GM18868 (cell line): ENCODE results near the gene CLNS1A.
"Not testable (repeated sequence)": the region's sequence is repeated elsewhere in the genome, so short reads cannot be mapped to it uniquely, and the experiment has no call there.

Source experiments
- ATAC-seq: cut with Tn5 transposase; IDR thresholded peaks from one replicate; pipeline ENCODE4 v1.9.1; 2021; ENCODE audit warnings: mild to moderate bottlenecking, moderate library complexity; ENCODE audit not compliant: unreplicated experiment

The CLNS1A gene

GRCh38 chr11:77637345-77638165 is at the start of gene CLNS1A:
Gene CLNS1A, minus strand, starts transcription at chr11:77637794. Its CDS starts 80 bp downstream, at chr11:77637714.
- ATAC-seq, result peak; percentile 98

- no peak for ATAC-seq
Measured at GRCh38 chr11:77687088-77687487, 49.5 kb upstream of the CLNS1A start.

DNA sequence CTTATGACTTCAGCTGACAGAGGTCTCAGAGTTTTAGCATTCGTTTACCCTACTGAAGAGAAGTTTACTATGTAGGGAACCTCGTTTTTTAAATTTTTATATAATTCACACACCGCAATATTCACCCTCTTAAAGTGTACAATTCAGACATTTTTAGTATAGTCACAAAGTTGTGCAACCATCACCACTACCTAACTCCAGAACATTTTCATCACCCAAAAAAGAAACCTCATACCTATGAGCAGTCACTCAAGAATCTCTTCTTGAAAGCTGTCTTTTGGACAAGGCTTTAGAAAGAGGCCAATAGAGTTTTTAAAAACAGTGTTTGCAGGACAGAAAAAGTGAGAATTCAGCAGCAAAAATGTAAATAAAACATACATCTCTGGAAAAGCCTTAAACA is 39.5 kb upstream of the CLNS1A start:
- no peak for ATAC-seq

- no peak for ATAC-seq
Measured at GRCh38 chr11:77672264-77672663, 34.7 kb upstream of the CLNS1A start.

GRCh38 chr11:77669848-77670511 is 32.4 kb upstream of the CLNS1A start:
- no peak for ATAC-seq

DNA sequence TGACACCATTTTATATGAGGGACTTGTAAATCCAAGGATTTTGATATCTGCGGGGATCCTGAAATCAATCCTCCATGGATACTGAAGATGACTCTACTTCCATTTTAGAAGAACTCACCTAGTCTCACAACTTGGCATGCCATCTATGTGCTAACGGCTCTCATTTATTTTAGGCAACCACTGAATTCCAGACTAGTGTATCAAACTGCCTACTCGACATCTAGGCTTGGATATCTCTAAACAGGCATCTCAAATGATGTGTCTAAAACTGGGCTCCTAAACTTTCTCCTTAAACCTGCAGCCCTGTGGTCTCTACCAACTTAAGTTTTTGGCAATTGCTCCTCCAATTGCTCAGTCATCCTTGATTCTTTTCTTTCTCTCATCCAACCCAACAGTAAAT is 31.2 kb upstream of the CLNS1A start:
- no peak for ATAC-seq

DNA sequence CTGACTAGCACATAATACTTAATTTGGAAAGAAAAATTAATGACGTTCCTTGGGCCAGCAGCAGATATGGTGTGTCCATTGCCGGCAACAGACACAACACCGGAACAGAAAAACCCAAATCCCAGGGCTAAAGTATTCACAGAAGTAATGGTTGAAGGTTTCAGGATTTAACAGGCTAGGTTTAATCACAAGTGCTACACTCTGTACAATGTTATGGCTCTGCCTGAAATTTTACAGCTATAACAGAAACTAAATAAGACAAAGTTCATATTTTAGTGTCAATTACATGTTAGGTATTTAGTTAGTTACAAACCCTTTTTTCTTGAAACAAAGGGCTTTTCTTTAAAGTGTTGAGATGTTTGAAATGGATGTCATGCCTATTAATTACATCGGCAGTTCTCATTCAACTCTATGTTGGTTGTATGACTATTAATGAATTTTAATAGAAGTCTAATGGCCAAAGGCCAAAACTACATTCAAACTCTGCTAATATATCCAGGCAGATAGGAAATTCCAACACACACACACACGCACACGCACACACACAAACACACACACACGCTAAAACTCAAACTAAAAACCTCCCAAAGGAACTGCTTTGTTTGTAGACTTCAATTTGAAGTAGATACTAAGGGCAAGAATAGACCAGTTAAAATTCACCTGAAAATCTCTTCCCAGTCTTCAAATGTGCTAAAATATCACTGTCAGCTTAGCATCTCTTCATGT is 27.8 kb upstream of the CLNS1A start:
- no peak for ATAC-seq

DNA sequence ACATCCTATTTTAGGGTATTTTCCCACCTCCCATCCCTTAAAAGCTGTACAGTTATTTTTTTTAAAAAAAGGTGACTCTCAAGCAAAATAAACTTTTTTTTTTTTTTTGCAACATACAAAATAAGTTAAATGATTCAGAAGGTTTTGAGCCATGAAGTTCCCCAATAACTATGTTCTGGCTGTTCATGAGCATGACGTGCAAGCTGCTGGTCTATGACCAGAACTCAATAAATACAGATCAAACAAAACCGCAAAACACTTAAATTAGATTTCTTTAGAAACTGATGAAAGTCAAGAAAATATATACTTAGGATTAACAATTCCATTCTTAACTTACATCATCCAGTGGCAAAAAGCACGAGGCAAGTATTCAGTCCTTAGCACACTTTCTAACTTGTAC is 24.1 kb upstream of the CLNS1A start:
- ATAC-seq, result no peak

DNA sequence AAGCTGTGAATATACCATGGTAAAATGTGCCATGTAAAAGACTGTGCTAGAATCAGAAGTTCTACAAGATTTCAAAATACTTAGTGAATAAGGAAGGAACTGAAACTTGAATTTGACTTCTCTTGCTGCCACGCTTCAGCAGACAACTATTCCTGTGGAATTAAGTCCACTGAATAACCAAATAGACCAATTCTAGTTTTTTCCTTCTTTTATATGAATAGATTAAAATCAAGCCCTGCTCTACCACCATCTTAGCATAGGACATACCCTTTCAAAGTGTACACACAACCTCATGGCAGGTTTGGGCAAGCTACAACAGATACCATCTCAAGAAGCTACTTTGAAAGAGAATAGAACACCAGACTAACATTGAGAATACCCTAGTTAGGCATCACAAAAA is 23.4 kb upstream of the CLNS1A start:
- ATAC-seq, result no peak

- ATAC-seq, result no peak
Measured at GRCh38 chr11:77658213-77659013, 20.8 kb upstream of the CLNS1A start.

GRCh38 chr11:77656362-77656761 is 18.8 kb upstream of the CLNS1A start:
- no peak for ATAC-seq

DNA sequence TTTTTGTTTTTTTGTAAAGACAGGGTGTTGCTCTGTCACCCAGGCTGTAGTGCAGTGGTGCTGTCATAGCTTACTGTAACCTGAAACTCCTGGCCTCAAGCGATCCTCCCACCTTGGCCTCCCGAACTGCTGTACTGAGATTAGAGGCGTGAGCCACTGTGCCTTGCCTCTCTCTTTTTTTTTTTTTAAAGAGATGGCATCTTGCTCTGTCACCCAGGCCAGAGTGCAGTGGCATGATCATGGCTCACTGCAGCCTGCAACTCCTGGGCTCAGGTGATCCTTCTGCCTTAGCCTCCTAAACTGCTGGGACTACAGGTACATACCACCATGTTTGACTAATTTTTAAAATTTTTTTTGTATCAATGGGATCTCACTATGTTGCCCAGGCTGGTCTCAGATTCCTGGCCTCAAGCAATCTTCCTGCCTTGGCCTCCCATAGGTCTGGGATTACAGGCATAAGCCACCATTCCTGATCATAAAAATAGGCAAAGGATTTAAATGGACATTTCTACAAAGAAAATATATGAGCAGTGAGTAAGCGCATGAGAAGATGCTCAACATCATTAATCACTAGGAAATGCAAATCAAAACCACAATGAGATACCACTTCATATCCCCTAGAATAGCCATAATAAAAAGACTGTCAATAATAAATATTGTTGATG is 17.3 kb upstream of the CLNS1A start:
- no peak for ATAC-seq

GRCh38 chr11:77650123-77650522 is 12.5 kb upstream of the CLNS1A start:
- ATAC-seq, result no peak

DNA sequence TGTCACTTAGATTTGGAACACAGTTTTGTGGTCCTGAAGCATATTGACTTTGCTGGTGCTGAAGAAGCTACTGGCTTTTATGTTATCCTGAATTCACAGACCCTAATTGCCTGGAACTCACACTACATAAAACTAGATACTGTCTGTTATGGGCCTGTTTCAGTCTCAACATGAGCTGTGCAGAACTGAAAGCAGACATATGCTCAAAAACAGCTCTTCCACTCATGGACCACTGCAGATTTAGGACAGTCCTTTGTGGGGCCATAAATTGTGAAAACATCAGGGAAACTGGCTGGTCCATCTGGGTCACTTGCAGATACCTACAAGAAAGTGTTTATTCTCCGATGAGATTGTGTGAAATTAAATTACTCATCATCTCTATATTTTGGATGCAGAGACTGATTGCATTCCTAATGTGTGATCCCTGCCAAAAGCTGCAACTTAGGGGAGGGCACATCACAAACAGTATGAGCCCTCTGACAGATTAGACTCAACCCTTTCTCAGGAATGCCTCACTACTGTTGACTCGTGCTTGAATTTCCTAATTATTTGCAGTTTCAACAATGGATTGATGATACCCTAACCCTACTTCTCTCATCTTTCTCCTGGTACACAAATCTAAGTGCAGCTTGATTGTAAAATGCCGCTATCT is 10.2 kb upstream of the CLNS1A start:
- no peak for ATAC-seq

GRCh38 chr11:77644887-77645286 is 7.3 kb upstream of the CLNS1A start:
- ATAC-seq, result no peak

DNA sequence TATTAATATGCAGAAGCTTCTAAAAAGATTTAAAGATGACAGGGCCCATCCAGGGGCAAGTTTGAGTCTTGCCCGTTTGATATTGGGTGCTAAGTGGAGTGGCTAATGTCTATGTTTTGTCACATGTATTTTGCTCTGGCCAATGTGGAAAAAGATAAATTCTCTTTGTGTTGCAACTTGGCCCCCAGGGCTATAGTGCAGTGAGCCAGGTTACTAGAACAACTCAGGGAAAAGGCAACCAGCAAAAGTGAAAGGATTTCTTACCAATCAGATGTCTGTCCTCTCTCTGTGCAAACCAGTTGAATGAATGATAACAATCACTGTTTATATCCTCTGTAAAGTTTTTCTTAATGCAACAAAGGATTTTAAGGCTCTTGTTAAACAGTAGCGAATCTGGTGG is 4.6 kb upstream of the CLNS1A start:
- ATAC-seq, result no peak

DNA sequence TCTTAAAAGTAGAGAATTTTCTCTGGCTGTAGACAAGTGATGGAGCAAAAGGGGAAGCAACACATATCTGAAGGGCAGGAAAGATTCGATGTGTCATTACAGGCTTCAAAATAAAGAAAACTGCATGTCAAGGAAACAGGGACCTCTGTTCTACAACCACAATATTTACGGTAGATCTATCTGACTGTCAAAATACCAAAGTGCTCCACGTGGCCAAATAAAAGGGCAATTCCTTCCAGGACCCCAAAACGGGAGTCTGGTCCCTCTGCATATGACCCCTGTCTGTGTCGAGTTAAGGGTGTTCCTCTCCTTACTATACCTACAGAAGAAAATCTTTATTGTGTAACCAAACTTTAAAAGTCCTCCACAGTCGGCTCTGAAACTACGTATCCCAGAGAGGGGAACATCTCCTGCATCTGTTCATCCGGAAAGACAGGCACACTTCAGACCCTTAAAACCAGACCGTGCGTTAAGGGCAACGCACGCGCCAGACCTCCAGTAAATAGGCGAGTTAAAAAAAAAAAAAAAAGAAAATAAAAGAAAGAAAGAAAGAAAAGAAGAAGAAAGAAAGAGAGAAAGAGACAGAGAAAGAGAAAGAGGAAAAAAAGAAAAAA is 756 bp downstream of the CLNS1A start:
- ATAC-seq, result no peak

DNA sequence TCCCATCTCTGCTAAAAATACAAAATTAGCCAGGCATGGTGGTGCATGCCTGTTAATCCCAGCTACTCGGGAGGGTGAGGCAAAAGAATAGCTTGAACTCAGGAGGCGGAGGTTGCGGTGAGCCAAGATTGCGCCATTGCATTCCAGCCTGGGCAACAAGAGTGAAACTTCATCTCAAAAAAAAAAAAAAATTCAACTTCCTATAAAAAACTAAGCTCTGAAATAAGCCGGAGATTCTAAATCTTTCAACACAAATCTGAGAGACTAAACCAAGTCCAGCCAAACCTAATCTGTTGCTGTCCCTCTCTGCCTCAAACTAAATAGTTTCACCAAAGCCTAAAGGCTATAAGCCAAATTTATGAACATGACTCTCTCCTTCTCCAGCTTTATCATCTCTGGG is 3.7 kb downstream of the CLNS1A start:
- ATAC-seq, result not testable (repeated sequence)

GRCh38 chr11:77630157-77630710 is 7.4 kb downstream of the CLNS1A start:
- no peak for ATAC-seq
